AG10803 (cell line): ENCODE results near the gene DPAGT1.
A peak's percentile ranks its signal among the peaks of the same experiment; 100 is the strongest.

Source experiments
- DNase-seq: peaks from one replicate; pipeline ENCODE4 v3.0.0; 2010; ENCODE audit warnings: low read depth
- H3K4me3 ChIP-seq: 2 replicates; pipeline ENCODE4 v1.5.1; 2011; ENCODE audit warnings: mild to moderate bottlenecking, low read length, control low read depth
- TF ChIP-seq, protein P1 (sequence below): conservative IDR thresholded peaks from 2 replicates; pipeline ENCODE4 v1.5.1; 2011; ENCODE audit warnings: mild to moderate bottlenecking, low read length, control low read depth, inconsistent platforms

The DPAGT1 gene

GRCh38 chr11:119087123-119087522, 14.5 kb downstream of the DPAGT1 start:
- H3K4me3 ChIP-seq = no peak overlapping the region
- TF ChIP-seq, protein P1, sequence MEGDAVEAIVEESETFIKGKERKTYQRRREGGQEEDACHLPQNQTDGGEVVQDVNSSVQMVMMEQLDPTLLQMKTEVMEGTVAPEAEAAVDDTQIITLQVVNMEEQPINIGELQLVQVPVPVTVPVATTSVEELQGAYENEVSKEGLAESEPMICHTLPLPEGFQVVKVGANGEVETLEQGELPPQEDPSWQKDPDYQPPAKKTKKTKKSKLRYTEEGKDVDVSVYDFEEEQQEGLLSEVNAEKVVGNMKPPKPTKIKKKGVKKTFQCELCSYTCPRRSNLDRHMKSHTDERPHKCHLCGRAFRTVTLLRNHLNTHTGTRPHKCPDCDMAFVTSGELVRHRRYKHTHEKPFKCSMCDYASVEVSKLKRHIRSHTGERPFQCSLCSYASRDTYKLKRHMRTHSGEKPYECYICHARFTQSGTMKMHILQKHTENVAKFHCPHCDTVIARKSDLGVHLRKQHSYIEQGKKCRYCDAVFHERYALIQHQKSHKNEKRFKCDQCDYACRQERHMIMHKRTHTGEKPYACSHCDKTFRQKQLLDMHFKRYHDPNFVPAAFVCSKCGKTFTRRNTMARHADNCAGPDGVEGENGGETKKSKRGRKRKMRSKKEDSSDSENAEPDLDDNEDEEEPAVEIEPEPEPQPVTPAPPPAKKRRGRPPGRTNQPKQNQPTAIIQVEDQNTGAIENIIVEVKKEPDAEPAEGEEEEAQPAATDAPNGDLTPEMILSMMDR = no peak
- DNase-seq = no peak

- H3K4me3 ChIP-seq = peak overlapping the region; percentile 95
- DNase-seq = no peak
- TF ChIP-seq, protein P1 = no peak
Measured at GRCh38 chr11:119085437-119085847, 16.2 kb downstream of the DPAGT1 start.

GRCh38 chr11:119084663-119085436, 16.8 kb downstream of the DPAGT1 start, which contains the start of gene HMBS:
Gene HMBS (plus strand): TSS chr11:119084881. CDS start chr11:119085034, 153 bp downstream.
- H3K4me3 ChIP-seq = peak within 1 kb of the TSS; percentile 95
- TF ChIP-seq, protein P1 = no peak
- DNase-seq = peak; percentile 93

- DNase-seq = no peak
- no peak overlapping the region for H3K4me3 ChIP-seq
- TF ChIP-seq, protein P1 = no peak
Measured at GRCh38 chr11:119081682-119082260, 19.9 kb downstream of the DPAGT1 start.

DNA sequence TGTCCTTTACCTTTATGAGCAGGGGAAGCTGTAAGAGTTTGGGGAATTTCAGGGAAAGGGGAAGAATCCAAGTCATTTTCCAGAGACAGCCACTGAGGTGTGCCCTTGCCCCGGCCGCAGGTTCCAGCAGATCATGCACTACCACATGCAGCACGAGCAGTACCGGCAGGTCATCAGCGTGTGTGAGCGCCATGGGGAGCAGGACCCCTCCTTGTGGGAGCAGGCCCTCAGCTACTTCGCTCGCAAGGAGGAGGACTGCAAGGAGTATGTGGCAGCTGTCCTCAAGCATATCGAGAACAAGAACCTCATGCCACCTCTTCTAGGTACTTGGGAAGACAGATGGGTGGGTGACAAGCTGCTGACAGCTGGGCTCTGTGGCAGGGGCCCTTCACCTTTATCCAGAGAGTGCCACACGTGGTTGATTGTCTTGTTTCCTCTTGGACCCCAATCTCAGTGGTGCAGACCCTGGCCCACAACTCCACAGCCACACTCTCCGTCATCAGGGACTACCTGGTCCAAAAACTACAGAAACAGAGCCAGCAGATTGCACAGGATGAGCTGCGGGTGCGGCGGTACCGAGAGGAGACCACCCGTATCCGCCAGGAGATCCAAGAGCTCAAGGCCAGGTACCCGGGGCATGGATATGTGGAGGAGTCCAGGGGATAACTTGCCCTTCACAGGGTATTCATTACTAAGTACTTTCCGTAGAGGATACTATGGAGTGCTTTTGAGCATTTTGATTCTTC, 22.8 kb downstream of the DPAGT1 start:
- no peak overlapping the region for H3K4me3 ChIP-seq
- TF ChIP-seq, protein P1 = no peak
- no peak for DNase-seq

- no peak overlapping the region for H3K4me3 ChIP-seq
- TF ChIP-seq, protein P1 = no peak
- DNase-seq = no peak
Measured at GRCh38 chr11:119077839-119078238, 23.8 kb downstream of the DPAGT1 start.
